ENCODE results near the gene PML.
"Not testable (repeated sequence)": the region's sequence is repeated elsewhere in the genome, so short reads cannot be mapped to it uniquely, and the experiment has no call there.

Gene PML

GRCh38 chr15:74041777-74042435, 47.4 kb downstream of the PML start:
- DNase-seq = no peak

GRCh38 chr15:74042603-74043424, 48.3 kb downstream of the PML start:
- no peak for DNase-seq

- DNase-seq = no peak
Measured at GRCh38 chr15:74043425-74044266, 49.1 kb downstream of the PML start.

- no peak for DNase-seq
Measured at GRCh38 chr15:74044267-74045110, 50.0 kb downstream of the PML start.

GRCh38 chr15:74045184-74045583, 50.7 kb downstream of the PML start:
- no peak for DNase-seq

- DNase-seq = no peak
Measured at GRCh38 chr15:74045636-74046274, 51.2 kb downstream of the PML start.

GRCh38 chr15:74046275-74046674, 51.8 kb downstream of the PML start:
- DNase-seq = no peak

GRCh38 chr15:74050127-74050526, 55.6 kb downstream of the PML start:
- no peak for DNase-seq

- no peak for DNase-seq
Measured at GRCh38 chr15:74050556-74051234, 56.2 kb downstream of the PML start.

- DNase-seq = not testable (repeated sequence)
Measured at GRCh38 chr15:74052271-74053260, 58.0 kb downstream of the PML start.

- no peak for DNase-seq
Measured at GRCh38 chr15:74053517-74053916, 59.0 kb downstream of the PML start.

- DNase-seq = no peak
Measured at GRCh38 chr15:74053941-74054529, 59.5 kb downstream of the PML start.

- DNase-seq = no peak
Measured at GRCh38 chr15:74055804-74056203, 61.3 kb downstream of the PML start.

GRCh38 chr15:74056330-74056729, 61.8 kb downstream of the PML start:
- DNase-seq = not testable (repeated sequence)

GRCh38 chr15:74059050-74059833, 64.7 kb downstream of the PML start:
- not testable (repeated sequence) for DNase-seq

GRCh38 chr15:74060251-74060650, 65.7 kb downstream of the PML start:
- DNase-seq = no peak

- DNase-seq = no peak
Measured at GRCh38 chr15:74062236-74062635, 67.7 kb downstream of the PML start.

- no peak for DNase-seq
Measured at GRCh38 chr15:74062671-74063070, 68.2 kb downstream of the PML start.
